Activated CD8-positive, alpha-beta T cell treated with anti-CD3 and anti-CD28 coated beads for 36 hours (primary cell): ENCODE measurements around the gene CC2D1A. TPM values are rescaled to one million over a fixed set of nuclear protein-coding genes. Genes with fewer than 3 reads are reported as not detected.
"Not testable (repeated sequence)": the region's sequence is repeated elsewhere in the genome, so short reads cannot be mapped to it uniquely, and the experiment has no call there.

Experiments
- ATAC-seq: fragments of 200-7000 bp; cut with Tn5 transposase; one replicate; pipeline ENCODE4 v1.10.0; 2021; ENCODE audit warnings: mild to moderate bottlenecking, moderate library complexity
- CTCF ChIA-PET: fragments of 350-600 bp; sonication (Branson Sonifier 250); formaldehyde crosslinking; loops from one replicate; lab custom pipeline; 2021; ENCODE audit warnings: antibody characterized with exemption; lab: Charles Lee
- POLR2A ChIA-PET: fragments of 350-600 bp; sonication (Branson Sonifier 250); formaldehyde crosslinking; loops from one replicate; lab custom pipeline; 2021; ENCODE audit warnings: antibody characterized with exemption; lab: Charles Lee
- DNase-seq: peaks from one replicate; pipeline ENCODE4 v3.0.0-alpha.2; 2020
- H3K27ac Mint-ChIP-seq: one replicate; pipeline ENCODE4 v1.8.0; 2021; ENCODE audit warnings: mild to moderate bottlenecking, mixed read lengths
- H3K27me3 Mint-ChIP-seq: one replicate; pipeline ENCODE4 v1.8.0; 2021; ENCODE audit warnings: mixed read lengths
- H3K36me3 Mint-ChIP-seq: one replicate; pipeline ENCODE4 v1.8.0; 2021; ENCODE audit warnings: low read depth, mixed read lengths
- H3K4me1 Mint-ChIP-seq: one replicate; pipeline ENCODE4 v1.8.0; 2021; ENCODE audit warnings: low read depth, mixed read lengths
- H3K4me3 Mint-ChIP-seq: one replicate; pipeline ENCODE4 v1.8.0; 2021; ENCODE audit warnings: mild to moderate bottlenecking, moderate library complexity, mixed read lengths
- H3K9me3 Mint-ChIP-seq: one replicate; pipeline ENCODE4 v1.8.0; 2021; ENCODE audit warnings: mixed read lengths
- intact Hi-C: fragments of 100-400 bp; cut with micrococcal nuclease; formaldehyde crosslinking; loops from one replicate; pipeline ENCODE4 v1.10.0; 2022
- total RNA-seq, 2 experiments: library from RNA; stranded (reverse); gene quantifications; one replicate each; pipeline ENCODE4 v1.2.3, GENCODE V29; 2021
- TF ChIP-seq, protein P1 (sequence below): fragments of 200-600 bp; IDR thresholded peaks from one replicate; pipeline ENCODE4 v1.8.0; 2022; ENCODE audit warnings: antibody characterized with exemption, mild to moderate bottlenecking

CC2D1A gene
- total RNA-seq, 2 experiments from 2014 or later = 22.4 to 23.8 TPM

DNA sequence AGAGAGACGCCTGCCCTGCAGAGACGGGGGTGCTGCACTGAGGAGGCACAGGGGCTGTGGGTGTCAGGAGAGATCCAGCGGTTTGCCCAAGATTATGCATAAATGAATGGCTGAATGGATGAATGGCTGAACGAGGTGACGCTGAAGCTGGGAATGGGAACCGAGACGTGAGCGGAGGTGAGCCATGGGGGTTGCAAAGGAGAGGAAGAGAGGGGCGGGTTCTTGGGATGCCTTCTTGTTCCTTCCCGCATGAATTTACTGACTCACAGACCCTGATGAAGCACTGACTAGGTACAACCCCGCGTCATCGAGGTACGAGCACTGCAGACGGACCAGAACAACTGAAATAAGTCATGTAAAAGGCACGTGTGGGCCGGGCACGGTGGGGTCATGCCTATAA lies 63.0 kb downstream of the CC2D1A start:
- H3K9me3 Mint-ChIP-seq = no peaks in the 10 kb centered on the region
- POLR2A ChIA-PET = no interaction called here
- peaks cover 2% of the 10 kb centered on the region for H3K4me1 Mint-ChIP-seq
- no peaks in the 10 kb centered on the region for H3K27me3 Mint-ChIP-seq
- H3K4me3 Mint-ChIP-seq = no peak overlapping the region
- intact Hi-C loops = no loop called here
- TF ChIP-seq, protein P1, sequence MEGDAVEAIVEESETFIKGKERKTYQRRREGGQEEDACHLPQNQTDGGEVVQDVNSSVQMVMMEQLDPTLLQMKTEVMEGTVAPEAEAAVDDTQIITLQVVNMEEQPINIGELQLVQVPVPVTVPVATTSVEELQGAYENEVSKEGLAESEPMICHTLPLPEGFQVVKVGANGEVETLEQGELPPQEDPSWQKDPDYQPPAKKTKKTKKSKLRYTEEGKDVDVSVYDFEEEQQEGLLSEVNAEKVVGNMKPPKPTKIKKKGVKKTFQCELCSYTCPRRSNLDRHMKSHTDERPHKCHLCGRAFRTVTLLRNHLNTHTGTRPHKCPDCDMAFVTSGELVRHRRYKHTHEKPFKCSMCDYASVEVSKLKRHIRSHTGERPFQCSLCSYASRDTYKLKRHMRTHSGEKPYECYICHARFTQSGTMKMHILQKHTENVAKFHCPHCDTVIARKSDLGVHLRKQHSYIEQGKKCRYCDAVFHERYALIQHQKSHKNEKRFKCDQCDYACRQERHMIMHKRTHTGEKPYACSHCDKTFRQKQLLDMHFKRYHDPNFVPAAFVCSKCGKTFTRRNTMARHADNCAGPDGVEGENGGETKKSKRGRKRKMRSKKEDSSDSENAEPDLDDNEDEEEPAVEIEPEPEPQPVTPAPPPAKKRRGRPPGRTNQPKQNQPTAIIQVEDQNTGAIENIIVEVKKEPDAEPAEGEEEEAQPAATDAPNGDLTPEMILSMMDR = no peak
- H3K36me3 Mint-ChIP-seq = peaks cover 8% of the 10 kb centered on the region
- ATAC-seq (no peak), DNase-seq (no peak)
- H3K27ac Mint-ChIP-seq = no peak overlapping the region
- CTCF ChIA-PET = interaction anchor here (2.1 kb wide), 1 partner anchor 90 kb away, joined by 7 read pairs; no protein-coding TSS in a partner anchor

DNA sequence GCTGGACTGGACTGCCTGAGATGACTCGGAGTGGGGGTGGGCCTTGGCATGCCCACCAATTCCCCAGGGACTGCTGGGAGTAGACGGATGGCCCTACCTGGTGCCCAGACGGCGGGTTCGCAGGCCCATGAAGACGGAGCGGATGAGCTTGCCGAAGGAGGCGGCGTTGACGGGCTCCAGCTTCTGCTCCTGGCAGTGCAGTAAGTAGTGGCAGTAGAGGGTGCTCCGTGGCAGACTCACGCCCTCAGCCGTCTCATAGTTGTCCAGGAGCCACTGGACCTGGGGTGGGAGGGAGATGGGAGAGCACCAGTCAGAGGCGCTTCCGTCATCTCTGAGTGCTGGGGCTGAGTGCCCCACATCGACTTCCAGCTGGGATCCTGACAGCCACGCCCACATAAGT lies 63.9 kb downstream of the CC2D1A start:
- ChIA-PET POLR2A (interaction anchor here (1.5 kb wide), 1 partner anchor 15 kb away, joined by 4 read pairs; no protein-coding TSS in a partner anchor), CTCF (interaction anchor here (1.5 to 2.1 kb wide), 2 partner anchors 80 to 89 kb away, joined by 3 to 7 read pairs; no protein-coding TSS in a partner anchor)
- ATAC-seq = no peak
- Mint-ChIP-seq H3K27me3 (no peaks in the 10 kb centered on the region), H3K36me3 (peaks cover 9% of the 10 kb centered on the region), H3K4me3 (no peak overlapping the region), H3K9me3 (no peaks in the 10 kb centered on the region), H3K4me1 (peaks cover 8% of the 10 kb centered on the region), H3K27ac (no peak overlapping the region)
- TF ChIP-seq, protein P1 = no peak
- DNase-seq = no peak
- intact Hi-C loops = no loop called here

DNA sequence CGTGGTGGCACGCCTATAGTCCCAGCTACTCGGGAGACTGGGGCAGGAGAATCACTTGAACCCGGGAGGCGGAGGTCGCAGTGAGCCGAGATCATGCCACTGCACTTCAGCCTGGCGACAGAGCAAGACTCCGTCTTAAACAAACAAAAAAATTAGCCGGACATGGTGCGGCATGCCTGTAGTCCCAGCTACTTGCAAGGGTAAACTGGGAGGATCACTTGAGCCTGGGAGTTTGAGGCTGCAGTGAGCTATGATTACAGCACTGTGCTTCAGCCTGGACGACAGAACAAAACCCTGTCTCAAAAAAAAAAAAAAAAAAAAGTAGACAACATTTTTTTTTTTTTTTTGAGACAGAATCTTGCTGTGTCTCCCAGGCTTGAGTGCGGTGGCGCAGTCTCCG lies 65.9 kb downstream of the CC2D1A start:
- DNase-seq, ATAC-seq, H3K27ac Mint-ChIP-seq, H3K4me3 Mint-ChIP-seq, H3K9me3 Mint-ChIP-seq, H3K27me3 Mint-ChIP-seq, intact Hi-C loops, H3K4me1 Mint-ChIP-seq: not testable (repeated sequence)
- CTCF ChIA-PET = interaction anchor here (0.6 to 1.8 kb wide), 4 partner anchors 11 to 87 kb away, joined by 3 to 6 read pairs (median 3); partner anchors contain the start of gene IL27RA
- POLR2A ChIA-PET = interaction anchor here (0.7 to 1.6 kb wide), 2 partner anchors 19 to 27 kb away, joined by 3 to 6 read pairs; partner anchors contain the start of gene DCAF15
- peaks cover 11% of the 10 kb centered on the region for H3K36me3 Mint-ChIP-seq

DNA sequence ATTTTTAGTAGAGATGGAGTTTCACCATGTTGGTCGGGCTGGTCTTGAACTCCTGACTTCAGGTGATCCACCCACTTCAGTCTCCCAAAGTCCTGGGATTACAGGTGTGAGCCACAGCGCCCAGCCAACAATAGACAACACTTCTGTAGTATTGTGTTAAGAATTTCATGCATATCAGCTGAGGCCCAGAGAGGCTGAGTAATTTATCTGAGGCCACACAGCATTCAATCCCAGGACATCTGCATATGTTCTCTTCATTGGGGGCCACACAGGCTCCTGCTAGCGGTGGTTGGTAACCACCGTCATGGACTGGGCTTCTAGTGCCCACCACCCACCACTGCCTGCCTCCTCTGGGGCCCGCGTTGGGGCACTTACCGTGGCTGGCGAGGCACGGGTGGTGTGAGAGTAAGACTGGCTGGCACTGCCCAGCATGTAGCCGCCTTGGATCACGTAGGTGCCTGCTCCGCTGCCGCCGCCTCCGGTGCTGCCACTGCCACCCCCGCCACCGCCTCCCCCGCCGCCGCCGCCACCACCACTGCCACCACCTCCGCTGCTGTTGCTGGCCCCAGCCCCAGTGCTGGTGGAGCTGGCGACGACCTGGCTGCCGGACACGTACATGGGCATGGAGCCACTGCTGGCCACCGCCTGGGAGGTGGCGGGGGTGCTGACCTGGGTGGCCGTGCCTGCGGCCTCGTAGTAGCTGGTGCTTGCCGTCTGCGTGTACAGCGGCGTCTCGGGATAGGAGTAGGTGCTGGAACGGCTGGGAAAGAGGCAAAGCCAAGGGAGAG lies 66.6 kb downstream of the CC2D1A start:
- ATAC-seq (no peak), DNase-seq (no peak)
- Mint-ChIP-seq H3K36me3 (peaks cover 11% of the 10 kb centered on the region), H3K27ac (no peak overlapping the region), H3K9me3 (no peaks in the 10 kb centered on the region), H3K27me3 (no peaks in the 10 kb centered on the region), H3K4me1 (peaks cover 8% of the 10 kb centered on the region), H3K4me3 (no peak overlapping the region)
- ChIA-PET POLR2A (interaction anchor here (1.6 kb wide), 1 partner anchor 20 kb away, joined by 6 read pairs; the partner anchor contains the start of gene DCAF15), CTCF (interaction anchor here (0.6 to 1.4 kb wide), 3 partner anchors 11 to 76 kb away, joined by 3 read pairs; partner anchors contain the start of gene IL27RA)
- TF ChIP-seq, protein P1 = no peak
- intact Hi-C loops = no loop called here

DNA sequence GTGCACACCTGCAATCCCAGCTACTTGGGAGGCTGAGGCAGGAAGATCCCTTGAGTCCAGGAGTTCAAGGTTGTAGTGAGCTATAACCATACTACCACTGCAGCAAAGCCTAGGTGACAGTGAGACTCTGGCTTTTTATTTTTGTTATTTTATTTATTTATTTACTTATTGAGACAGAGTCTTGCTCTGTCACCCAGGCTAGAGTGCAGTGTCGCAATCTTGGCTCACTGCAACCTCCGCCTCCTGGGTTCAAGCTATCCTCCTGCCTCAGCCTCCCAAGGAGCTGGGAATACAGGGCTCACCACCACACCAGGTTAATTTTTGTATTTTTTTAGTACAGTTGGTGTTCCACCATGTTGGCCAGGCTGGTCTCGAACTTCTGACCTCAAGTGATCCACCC lies 67.5 kb downstream of the CC2D1A start:
- ATAC-seq, intact Hi-C loops, H3K9me3 Mint-ChIP-seq, CTCF ChIA-PET, H3K27me3 Mint-ChIP-seq, DNase-seq, H3K4me3 Mint-ChIP-seq, H3K4me1 Mint-ChIP-seq, H3K27ac Mint-ChIP-seq: not testable (repeated sequence)
- POLR2A ChIA-PET = interaction anchor here (0.9 to 1.0 kb wide), 2 partner anchors 10 to 58 kb away, joined by 3 to 5 read pairs; partner anchors contain the start of gene IL27RA
- H3K36me3 Mint-ChIP-seq = peaks cover 11% of the 10 kb centered on the region
